K562 (cell line): ENCODE data around the gene CENPU. TPM values are rescaled to one million over a fixed set of nuclear protein-coding genes. Genes with fewer than 3 reads are reported as not detected.

ENCODE experiments used
- BRD4 ChIP-seq: fragments of 200-600 bp; sonication (generic); IDR thresholded peaks from 2 replicates; pipeline ENCODE4 v1.6.1; 2017; ENCODE audit warnings: inconsistent platforms
- FOXP1 ChIP-seq: sonication (generic); formaldehyde crosslinking; IDR thresholded peaks from 2 replicates; pipeline ENCODE4 v1.8.0; 2022; ENCODE audit warnings: mild to moderate bottlenecking, missing genetic modification reagents
- L3MBTL2 ChIP-seq: fragments of 450-650 bp; IDR thresholded peaks from 2 replicates; pipeline ENCODE4 v1.6.1; 2016; ENCODE audit warnings: mild to moderate bottlenecking, moderate library complexity
- MGA ChIP-seq: fragments of 450-650 bp; IDR thresholded peaks from 2 replicates; pipeline ENCODE4 v1.6.1; 2016; ENCODE audit warnings: mild to moderate bottlenecking, moderate library complexity
- NBN ChIP-seq: fragments of 450-650 bp; IDR thresholded peaks from 2 replicates; pipeline ENCODE4 v1.6.1; 2016; ENCODE audit warnings: low read depth, mild to moderate bottlenecking
- SRF ChIP-seq, 2 experiments: fragments of 250-450, 450-650 bp in 1 of 2; sonication (Bioruptor Pico) in 1 of 2; sonication (generic) in 1 of 2; formaldehyde crosslinking; IDR thresholded peaks; 2 replicates each; pipeline versions ENCODE4 v1.5.0 to v1.5.1; 2020 to 2022; ENCODE audit warnings: mild to moderate bottlenecking in 1 of 2, missing genetic modification reagents in 1 of 2
- YY1 ChIP-seq, 3 experiments: IDR thresholded peaks; 2 replicates each; pipeline ENCODE4 v1.6.1; 2011; ENCODE audit warnings: low read length in 2 of 3, mild to moderate bottlenecking in 2 of 3, moderate library complexity in 2 of 3, borderline replicate concordance in 1 of 3, control low read depth in 1 of 3, low read depth in 1 of 3; ENCODE audit not compliant: insufficient read depth in 3 of 3, insufficient replicate concordance in 2 of 3, control insufficient read depth in 1 of 3, insufficient read length in 1 of 3; ENCODE audit errors: extremely low read depth in 1 of 3
- ZBTB7A ChIP-seq: IDR thresholded peaks from 2 replicates; pipeline ENCODE4 v1.6.1; 2011; ENCODE audit warnings: low read depth, mild to moderate bottlenecking, low read length, moderate library complexity, borderline replicate concordance; ENCODE audit not compliant: control insufficient read depth
- ZNF398 ChIP-seq: fragments of 250-450 bp; sonication (Bioruptor Pico); IDR thresholded peaks from 2 replicates; pipeline ENCODE4 v1.8.0; 2021; ENCODE audit warnings: moderate library complexity, mild to moderate bottlenecking, inconsistent platforms
- polyA plus RNA-seq, 8 experiments: library from polyadenylated mRNA; depleted of rRNA in 4 of 8; stranded (reverse) in 5 of 8; unstranded in 3 of 8; fragments of >200 nt; fragmentation: Nextera tagmentation in 2 of 8; fragmentation: Illumina TruSeq in 1 of 8; extraction: Ambion mirVana in 2 of 8; extraction: Trizol in 1 of 8; gene quantifications; 2 replicates each; pipeline versions ENCODE4 v1.2.1 to v1.2.3, GENCODE V29; 2011 to 2014; ENCODE audit warnings: inconsistent platforms in 1 of 8, missing spikeins in 1 of 8
- total RNA-seq, 7 experiments: library from RNA; depleted of rRNA in 6 of 7; stranded (reverse); fragments of >200 nt in 6 of 7; fragmentation: Illumina TruSeq in 2 of 7; extraction: Trizol in 2 of 7; gene quantifications; 2 replicates each; pipeline versions ENCODE4 v1.2.1 to v1.2.3, GENCODE V29; 2011 to 2021; ENCODE audit warnings: low replicate concordance in 1 of 7

The CENPU gene
- total and polyA plus RNA-seq, 9 of the 15 experiments (the other 6 are each of a cell fraction or from before 2014, with no cell fraction given): 39.4 to 98.7 (median 84.3) TPM

GRCh38 chr4:184648313-184649025 lies 85.4 kb downstream of the CENPU start (continued):
- TF ChIP-seq MGA (peak; percentile 42), ZNF398 (no peak), YY1 (IDR thresholded peaks at IDR 0.05; ENCODE audit: borderline replicate concordance in 1 of 3, control insufficient read depth in 1 of 3, extremely low read depth in 1 of 3, insufficient read depth in 3 of 3, insufficient read length in 1 of 3, insufficient replicate concordance in 2 of 3, low read depth in 1 of 3, low read length in 2 of 3) (peak in 1 of 3 experiments; percentile 10), ZBTB7A (peak; percentile 52; the same call in 1 of the 2 replicates), FOXP1 (CRISPR knock-in tag) (peak; percentile 44; the same call in 1 of the 2 replicates), SRF (CRISPR knock-in tag; IDR thresholded peaks at IDR 0.05) (peak in 1 of 2 experiments; percentile 70; a peak in 1 of 4 replicates), L3MBTL2 (peak; percentile 73), BRD4 (no peak), NBN (peak; percentile 42; the same call in 1 of the 2 replicates)
